ENCODE measurements around the gene ASIC1.
"Not testable (repeated sequence)": the region's sequence is repeated elsewhere in the genome, so short reads cannot be mapped to it uniquely, and the experiment has no call there.

The ASIC1 gene

DNA sequence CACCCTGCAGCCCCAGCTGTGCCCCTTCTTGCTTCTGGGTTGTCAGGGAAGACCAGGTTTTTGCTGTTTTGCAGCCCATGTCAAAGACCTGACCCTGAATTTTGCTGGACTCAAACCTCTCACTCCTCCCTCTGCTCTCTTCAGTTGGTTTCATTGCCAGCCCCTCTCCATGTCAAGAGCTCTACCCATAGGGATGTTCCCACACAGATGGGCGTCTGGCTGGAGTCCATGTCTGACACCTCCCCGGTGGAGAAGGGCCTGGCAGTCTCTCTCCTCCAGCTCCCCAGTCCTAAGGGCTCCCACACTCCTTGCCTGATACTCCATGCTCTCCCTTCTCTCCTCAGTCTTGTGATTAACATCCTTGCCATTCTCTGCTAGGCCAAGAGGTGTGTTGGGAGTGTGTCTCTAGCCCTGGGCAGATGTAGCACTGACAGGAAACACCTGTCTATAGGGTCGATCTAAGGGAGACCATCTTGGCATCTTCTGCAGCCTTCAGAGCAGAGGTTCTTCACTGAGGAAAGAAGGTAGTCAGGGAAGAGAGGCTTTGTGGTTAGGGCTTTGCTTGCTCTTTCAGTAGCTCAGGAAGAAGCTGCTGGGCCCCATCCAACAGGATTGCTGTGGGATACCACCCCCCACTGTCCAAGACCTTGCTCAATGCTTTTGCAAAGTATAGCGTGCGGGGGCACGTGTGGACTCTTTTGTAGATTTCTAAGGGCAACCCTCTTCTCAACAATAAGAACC lies 4.7 kb downstream of the ASIC1 start:
- DNase-seq (ENCODE audit: low read depth): no peak

DNA sequence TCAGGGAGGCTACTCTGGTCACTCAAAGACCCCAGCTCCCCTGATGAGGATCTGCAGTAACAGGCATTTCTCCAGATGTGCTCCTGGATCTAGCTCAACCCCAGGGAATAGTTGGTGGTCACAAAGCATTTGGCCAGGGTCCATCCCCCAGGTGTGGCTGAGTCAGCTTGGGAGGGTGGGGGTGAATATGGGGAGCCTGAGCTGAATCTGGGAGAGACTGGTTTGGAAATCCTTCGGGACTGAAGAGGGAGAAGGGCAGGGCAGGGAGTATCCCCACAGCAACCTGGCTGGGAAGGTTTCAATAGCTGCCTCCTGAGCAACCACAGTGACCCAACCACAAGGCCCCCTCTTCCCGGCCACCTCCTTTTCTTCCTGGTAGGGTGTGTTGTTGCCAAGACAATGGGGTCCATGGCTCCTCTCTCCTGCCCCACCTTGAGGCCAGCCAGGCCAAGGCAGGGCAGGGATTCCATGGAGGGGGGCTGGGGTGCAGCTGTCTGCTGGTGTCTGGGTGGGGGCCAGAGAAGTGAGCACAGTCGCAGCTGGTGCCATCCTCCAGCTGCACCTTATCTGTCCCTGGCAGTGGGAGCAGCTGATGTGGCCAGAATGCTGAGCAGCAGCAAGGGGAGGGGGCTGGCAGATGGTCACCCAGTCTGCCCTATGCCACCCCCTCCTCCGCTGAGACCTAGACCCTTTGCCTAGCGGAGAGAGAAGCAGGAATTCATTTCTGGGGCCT lies 5.5 kb downstream of the ASIC1 start:
- no peak for DNase-seq (ENCODE audit: low read depth)

DNA sequence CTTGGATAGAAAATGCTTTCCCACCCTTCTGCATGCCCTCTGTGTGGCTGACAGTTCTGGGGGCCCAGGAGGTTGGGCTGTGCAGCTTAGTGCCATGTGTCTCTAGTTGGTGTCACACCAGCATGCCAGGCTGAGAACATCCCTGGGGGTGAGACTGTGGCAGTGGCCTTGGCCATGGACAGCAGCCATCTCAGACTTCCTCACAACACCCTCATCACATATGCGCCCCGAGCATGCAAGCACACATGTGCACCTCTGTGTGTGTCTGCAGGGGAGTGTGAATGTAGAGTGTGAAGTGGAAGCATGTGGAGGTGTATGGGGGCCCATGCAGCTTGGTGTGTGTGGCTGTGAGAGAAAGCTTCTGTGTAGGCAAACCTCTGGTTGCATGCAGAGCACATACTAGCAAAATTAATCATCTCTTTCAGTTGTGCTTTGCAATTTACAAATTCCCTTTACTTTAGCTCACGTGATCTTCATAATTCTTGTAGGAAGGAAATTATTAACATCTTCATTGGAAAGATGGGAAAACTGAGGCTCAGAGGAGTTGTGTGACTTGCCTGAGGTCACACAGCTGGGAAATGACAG lies 8.4 kb downstream of the ASIC1 start:
- DNase-seq (ENCODE audit: low read depth): no peak

DNA sequence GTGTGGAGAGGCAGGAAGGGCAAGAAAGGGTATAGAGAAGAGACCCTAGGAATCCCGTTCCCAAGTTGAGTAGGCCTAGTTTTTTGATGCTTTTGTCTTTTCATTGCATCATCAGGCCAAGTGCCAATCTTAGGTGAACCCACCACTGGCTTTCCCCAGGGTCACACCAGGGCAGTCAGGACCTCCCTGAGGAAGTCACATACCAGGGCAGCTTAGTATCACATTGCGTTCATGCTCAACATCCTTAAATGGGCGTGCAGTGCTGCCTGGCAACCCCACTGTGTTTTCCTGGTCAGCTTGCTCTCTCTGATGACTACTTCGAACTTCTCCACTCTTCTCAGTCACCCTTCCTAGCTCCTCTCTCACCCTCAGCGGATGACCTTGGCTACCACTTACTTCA lies 9.0 kb downstream of the ASIC1 start:
- DNase-seq (ENCODE audit: low read depth): no peak

DNA sequence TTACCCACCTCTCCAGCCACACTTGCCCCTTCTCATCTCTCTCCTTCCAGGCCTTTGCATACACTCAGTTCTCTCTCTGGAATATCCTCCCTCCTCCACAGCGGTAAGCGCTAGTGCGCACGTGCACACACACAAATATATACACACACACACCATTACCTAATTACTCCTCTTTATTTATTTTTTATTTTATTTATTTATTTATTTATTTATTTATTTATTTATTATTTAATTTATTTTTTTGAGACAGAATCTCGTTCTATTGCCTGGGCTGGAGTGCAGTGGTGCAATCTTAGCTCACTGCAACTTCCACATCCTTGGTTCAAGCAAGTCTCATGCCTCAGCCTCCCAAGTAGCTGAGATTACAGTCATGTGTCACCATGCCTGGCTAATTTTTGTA lies 11.7 kb downstream of the ASIC1 start:
- DNase-seq (ENCODE audit: low read depth): no peak

DNA sequence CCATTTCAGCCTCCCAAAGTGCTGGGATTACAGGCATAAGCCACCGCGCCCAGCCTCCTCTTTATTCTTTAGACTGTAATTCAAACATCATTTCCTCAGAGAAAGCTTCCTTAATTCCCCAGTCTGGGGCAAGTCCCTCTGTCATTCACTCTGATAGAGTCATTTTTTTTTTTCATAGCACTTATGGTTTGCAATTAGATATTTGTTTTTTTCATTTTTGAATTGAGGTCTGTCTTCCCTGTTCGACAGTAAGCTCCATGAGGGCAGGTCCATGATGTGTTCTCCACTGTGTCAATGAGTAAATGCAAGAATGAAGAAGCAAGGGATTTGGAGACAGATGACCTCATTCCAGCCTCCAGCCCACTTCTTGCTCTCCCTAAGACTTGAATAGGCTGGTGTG lies 12.1 kb downstream of the ASIC1 start:
- DNase-seq (ENCODE audit: low read depth): no peak

DNA sequence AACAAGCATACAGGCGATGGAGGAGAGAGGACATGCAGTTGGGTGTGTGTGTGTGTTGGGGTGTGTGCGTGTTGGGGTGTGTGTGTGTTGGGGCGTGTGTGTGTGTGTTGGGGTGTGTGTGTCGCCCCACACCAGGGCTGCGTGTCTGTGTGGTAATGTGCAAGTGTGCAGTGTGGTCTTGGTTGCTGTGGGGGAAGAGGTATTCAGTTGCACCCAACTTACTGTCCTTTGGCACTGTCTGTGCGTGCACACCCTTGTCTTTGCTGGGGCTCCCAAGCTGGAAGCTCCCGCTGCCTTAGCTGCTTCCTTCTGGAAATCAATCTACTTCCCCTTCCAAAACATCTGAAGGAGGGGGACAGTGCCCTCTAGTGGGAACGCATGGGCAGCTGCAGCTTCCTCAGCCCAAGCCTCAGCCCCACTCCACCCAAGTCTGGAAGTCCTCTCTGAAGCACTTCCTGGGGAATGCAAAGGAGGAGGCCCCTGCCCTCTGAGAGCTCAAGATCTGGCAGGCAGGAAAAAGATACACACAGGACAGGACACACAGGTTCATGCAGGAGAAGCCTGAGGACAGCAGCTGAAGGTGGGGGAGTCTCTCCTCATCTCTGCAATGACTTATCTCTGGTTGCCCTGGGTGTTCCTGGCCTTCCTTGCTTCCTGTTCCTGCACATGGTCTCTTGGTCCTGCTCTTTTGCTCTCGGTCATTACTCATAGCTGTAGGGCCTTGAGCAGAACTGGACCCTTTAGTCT lies 13.1 kb downstream of the ASIC1 start:
- peak; percentile 43 for DNase-seq (ENCODE audit: low read depth)

DNA sequence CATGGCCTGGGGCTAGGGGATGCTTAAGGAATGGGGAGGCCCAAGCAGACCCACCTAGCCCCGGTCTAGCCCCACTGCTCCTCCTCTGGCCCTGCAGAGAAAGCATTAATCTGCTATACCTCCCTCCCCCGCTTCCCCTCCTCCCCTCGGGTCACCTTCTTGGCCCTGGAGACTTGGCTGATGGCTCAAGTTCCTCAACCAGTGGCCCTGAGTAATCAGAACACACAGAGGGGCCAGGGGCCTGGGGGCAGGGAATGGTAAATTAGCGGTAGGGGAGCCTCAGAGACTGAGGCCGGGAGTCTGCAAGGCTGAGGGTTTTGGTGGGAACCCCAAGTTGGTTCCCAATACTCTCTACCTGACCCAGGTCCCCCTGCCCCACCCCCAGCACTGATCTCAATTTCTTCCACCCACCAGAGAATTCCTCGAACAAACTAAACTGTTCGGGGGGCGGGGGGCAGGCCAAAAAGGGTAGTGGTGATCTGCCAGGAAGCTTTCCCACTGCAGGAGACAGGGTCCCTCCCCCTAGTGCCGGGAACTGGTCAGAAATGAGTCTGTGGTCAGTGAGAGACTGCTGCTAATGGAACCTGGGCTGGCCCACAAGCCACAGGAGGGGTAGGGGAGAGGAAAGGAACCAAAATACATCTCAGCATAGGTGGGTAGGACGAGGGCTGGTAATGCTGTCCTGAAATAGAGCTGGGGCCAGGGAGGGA lies 15.0 kb downstream of the ASIC1 start:
- DNase-seq (ENCODE audit: low read depth): no peak

DNA sequence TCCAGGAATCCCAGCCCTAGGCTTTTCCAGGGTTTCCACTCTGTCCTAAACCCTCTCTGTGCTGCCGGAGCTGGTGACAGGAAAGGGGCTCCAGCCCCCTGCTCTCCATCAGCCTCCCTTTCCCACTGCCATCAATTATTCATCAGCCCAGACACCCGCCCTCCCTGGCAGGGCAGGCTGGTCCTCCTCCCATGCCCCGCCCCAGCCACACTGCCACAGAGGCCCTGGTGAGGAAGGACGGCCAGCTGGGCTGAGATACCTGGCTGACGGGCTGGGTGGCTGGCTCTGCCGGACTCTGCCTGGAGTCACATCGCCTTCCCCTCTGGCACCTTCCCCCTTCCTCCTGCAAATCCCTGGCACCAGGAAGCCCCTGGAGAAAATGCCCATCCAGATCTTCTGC lies 15.8 kb downstream of the ASIC1 start:
- no peak for DNase-seq (ENCODE audit: low read depth)

DNA sequence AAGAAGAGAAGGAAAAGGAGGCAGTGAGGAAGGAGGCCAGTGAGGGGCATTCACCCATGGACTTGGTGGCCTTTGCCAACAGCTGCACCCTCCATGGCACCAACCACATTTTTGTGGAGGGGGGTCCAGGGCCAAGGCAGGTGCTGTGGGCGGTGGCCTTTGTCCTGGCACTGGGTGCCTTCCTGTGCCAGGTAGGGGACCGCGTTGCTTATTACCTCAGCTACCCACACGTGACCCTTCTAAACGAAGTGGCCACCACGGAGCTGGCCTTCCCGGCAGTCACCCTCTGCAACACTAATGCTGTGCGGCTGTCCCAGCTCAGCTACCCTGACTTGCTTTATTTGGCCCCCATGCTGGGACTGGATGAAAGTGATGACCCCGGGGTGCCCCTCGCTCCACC lies 16.3 kb downstream of the ASIC1 start:
- no peak for DNase-seq (ENCODE audit: low read depth)

DNA sequence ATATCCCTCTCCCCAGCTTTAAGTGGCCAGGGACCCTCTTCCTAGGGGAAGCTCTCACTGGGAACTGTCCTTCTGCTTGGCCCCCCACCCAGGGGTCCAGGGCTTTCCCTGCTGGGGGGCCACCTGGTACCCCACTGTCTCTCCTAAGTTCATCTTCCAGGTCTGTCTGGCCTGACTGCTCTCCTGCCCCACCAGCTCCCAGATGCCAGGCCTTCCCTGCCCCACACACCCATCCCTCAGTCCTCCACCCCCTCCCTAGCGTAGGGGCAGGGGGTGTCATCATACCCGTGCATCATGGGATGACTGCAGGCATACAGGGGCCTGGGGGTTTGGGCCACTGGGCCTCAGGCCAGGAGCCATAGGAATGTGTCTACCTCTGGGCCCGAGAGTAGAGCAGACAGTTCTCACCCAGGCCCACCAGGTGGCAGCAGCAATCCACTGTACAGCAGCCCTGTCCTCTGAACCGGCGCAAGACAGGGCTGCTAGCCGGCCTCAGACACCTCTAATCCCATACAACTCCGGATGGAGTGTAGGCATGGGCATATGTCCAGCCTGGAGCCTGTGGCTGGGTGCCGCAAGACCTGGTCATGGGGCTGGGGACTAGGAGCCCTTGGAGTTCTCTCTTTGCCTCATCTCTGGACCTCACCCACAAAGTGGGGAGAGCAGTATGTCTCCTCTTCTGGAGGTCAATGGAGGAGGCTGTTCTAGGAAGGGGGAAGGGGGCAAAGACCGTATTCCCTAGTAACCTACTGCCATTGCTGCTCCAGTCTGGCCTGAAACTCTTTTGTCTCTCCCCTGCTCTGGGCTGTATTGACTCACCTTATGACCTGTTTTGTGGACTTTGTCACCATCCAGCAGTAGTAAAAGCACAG lies 17.8 kb downstream of the ASIC1 start:
- DNase-seq (ENCODE audit: low read depth): peak; percentile 68

DNA sequence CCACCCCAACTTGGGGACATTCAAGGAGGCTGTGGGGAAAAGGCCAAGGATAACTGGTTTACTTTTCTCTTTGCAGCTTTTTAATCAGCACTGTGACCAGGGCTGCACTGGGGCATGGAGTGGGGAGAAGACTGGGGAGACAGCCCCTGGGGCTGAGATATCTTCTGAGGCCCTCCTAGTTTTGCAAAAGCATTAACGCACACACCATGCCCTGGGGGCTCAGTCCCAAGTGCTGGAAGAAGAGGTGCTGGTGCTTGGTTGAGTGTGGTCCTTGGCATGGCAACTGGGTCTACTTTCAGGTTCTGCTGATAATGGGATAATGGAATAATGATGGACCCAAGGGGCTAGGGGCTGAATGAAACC lies 18.4 kb downstream of the ASIC1 start:
- DNase-seq (ENCODE audit: low read depth): no peak

DNA sequence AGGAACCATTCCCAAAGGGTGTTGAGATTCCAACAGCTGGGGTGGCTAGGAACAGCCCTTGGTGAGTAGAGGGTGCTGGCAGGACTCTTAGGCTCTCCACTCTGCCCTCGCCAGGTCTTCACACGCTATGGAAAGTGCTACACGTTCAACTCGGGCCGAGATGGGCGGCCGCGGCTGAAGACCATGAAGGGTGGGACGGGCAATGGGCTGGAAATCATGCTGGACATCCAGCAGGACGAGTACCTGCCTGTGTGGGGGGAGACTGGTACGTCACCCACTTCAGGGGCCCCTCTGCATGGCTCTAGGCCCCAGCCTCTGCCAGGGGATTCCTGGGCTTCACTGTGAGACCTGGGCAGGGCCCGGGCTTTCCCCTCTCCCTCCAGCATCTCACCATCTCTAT lies 19.7 kb downstream of the ASIC1 start:
- no peak for DNase-seq (ENCODE audit: low read depth)

DNA sequence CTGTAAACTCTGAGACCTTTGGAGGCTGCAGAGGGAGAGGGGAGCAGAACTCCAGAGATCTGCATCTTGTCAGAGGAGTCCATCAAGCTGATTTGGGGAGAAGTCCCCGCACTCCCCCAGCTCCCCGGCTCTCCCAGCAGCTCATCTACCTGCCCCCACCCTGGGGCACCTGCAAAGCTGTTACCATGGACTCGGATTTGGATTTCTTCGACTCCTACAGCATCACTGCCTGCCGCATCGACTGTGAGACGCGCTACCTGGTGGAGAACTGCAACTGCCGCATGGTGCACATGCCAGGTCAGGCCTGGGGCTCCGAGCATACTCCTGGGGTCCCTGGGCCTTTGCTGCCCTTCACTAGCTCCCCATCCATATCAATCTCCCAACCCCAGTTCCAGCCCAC lies 20.9 kb downstream of the ASIC1 start:
- no peak for DNase-seq (ENCODE audit: low read depth)

DNA sequence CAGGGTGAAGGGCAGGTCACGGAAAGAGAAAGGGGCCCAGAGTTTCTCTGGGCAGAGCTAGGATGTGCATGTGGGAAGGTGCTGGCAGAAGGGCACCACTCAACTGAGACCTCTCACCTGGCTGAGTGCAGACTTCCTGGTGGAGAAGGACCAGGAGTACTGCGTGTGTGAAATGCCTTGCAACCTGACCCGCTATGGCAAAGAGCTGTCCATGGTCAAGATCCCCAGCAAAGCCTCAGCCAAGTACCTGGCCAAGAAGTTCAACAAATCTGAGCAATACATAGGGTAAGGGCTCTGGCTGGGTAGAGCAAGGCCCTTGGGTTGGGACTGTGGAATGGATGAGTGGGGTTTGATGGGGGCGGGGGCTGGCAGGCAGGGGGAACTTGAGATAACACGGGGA lies 22.4 kb downstream of the ASIC1 start:
- DNase-seq (ENCODE audit: low read depth): no peak

DNA sequence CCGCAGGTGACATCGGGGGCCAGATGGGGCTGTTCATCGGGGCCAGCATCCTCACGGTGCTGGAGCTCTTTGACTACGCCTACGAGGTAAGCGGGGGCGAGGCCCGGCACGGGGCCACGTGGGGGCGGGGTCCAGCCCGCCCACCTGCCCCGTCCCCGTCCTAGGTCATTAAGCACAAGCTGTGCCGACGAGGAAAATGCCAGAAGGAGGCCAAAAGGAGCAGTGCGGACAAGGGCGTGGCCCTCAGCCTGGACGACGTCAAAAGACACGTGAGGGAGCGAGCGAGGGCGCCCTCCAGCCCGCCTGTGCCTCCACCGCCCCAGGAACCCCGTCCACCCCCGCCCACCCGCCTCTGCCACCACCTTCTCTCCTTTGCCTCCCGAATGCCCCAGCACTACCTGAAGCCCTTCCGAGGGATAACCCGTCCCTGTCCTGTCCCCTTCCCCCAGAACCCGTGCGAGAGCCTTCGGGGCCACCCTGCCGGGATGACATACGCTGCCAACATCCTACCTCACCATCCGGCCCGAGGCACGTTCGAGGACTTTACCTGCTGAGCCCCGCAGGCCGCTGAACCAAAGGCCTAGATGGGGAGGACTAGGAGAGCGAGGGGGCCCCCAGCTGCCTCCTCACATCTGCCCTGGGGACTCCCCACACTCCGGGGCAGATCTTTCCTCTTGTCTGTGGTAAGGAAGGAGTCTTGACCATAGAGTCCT lies 23.9 kb downstream of the ASIC1 start:
- DNase-seq (ENCODE audit: low read depth): no peak

DNA sequence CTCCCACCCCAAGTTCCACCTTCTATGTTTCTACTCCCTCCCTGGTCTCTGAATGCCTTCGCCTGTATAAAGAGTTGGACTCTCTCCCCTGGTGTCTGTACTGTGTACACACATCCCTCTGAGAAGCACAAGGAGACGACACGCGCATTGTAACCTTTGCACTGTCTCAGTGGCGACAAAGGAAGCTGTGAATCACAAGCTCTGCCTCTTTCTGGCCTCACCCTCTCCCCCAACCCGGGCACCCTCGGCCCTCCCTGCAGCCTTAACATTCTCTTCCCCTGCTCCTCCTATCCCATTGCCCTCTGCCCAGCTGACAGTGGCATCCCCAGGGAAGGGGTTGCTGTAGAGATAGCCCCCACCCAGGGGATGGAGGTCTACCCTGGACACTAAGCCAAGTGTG lies 25.2 kb downstream of the ASIC1 start:
- DNase-seq (ENCODE audit: low read depth): no peak

DNA sequence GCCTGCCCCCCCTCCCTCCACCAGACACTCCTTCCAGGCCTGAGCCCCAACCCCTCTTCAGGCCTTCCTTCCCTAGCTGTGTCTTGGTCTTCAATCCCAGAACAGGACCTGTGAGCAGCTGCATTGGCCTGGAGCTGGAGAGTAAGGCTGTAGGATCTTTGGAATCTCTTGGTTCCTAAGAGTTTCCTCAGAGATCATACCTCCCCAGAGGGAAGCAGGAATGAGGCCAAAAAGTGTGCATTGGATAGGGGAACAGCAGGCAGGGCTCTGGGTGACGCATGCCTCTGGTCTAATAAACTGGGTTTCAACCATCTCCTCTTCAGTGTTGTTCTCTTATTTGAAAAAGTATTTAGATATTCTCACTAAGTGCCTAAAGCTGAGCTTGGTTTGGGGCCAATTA lies 25.9 kb downstream of the ASIC1 start:
- no peak for DNase-seq (ENCODE audit: low read depth)

DNA sequence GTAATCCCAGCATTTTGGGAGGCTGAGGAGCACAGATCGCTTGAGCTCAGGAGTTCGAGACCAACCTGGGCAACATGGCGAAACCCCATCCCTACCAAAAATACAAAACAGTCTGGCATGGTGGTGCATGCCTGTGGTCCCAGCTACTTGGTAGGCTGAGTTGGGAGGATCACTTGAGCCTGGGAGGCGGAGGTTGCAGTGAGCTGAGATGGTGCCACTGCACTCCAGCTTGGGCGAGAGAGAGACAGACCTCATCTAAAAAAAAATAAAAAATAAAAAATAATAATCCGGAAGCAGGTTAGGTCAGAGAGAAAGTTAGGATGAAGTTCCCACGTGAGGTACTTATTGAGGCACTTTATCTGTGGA lies 27.0 kb downstream of the ASIC1 start:
- not testable (repeated sequence) for DNase-seq (ENCODE audit: low read depth)

DNA sequence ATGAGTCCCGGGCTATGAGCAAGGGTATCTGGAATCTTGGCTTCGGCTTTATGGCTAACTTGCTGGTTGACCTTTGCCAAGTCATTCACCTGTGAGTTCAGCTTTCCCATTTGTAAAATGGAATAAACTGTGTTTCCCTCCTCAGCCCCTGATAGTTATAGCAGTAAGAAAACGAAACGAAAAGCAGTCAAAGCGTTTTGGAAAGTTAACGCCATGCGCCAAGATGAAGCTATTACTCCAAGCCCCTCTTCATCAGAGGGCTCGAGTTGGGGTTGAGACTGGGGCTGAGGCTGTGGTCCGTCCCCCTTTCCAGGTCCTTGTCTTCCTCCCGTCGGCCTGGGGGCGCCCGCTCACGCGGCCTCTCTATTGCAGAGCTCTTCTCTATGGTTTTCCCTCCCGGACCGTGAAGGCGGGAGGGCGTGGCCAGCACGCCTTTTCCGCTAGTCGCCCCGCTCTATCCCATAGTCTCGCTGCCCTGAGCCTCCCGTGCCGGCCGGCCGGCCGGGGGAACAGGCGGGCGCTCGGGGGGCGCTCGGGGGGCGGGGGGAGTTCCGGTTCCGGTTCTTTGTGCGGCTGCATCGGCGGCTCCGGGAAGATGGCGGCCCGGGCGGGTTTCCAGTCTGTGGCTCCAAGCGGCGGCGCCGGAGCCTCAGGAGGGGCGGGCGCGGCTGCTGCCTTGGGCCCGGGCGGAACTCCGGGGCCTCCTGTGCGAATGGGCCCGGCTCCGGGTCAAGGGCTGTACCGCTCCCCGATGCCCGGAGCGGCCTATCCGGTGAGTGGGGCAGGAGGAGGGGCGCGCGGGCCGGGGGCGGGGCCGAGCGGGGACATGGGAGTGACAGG lies 27.6 kb downstream of the ASIC1 start, which contains the start of gene SMARCD1:
Gene SMARCD1, plus strand, starts transcription at position 568 of the 840 bp plus-strand sequence. Its CDS starts 28 bp downstream, at position 596.
- DNase-seq (ENCODE audit: low read depth): peak; percentile 83

Measured in stimulated activated CD4-positive, alpha-beta T cell treated with anti-CD3 and anti-CD28 coated beads, Interleukin-2, amount 100 ng/mL, for 4 hours (primary cell).